NCI-H128 (cell line): Measurements from ENCODE around the gene CYLC1.

Experiments
- DNase-seq: peaks from one replicate; lab custom pipeline; 2025; ENCODE audit not compliant: unreplicated experiment; lab: John Stamatoyannopoulos, UW

CYLC1 gene, protein sequence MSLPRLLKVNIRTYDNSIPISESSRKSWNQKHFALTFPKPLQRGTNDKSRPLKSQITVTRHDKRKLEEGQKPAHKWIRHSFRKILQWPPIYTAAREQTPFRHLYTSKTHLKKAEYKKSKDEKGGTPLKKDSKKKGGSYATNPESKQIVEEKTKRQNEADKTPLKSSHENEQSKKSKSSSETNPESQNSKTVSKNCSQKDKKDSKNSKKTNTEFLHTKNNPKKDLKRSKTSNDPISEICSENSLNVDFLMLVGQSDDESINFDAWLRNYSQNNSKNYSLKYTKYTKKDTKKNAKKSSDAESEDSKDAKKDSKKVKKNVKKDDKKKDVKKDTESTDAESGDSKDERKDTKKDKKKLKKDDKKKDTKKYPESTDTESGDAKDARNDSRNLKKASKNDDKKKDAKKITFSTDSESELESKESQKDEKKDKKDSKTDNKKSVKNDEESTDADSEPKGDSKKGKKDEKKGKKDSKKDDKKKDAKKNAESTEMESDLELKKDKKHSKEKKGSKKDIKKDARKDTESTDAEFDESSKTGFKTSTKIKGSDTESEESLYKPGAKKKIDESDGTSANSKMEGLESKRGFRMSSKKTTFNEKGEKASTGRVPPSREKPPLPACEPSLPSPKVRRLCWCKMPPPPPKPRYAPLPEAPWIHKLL

GRCh38 chrX:83860846-83861245 is at the start of gene CYLC1:
Gene CYLC1 (plus strand): TSS chrX:83861146. CDS start chrX:83861183, 37 bp downstream.
- no peak for DNase-seq

DNA sequence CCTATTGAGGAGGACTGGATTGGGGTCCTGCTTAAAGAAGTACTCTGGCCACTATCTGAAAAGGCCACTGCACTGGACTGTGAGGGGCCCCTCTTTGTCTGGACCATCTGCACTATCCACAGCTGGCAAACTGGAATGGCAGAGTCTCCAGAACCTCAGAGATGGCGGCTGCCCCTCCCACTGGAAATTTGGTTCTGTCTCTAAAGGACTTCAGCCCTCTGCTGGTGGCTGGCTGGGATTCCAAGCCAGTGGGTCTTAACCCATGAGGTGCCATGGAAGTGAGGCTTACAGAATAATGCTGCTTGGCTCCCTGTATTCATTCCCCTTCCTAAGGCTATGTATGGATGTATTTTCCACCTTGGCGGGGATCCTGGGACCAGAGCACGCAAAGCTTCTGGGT is 41.6 kb upstream of the CYLC1 start:
- DNase-seq: no peak

GRCh38 chrX:83829874-83830273 is 31.1 kb upstream of the CYLC1 start:
- DNase-seq: no peak

DNA sequence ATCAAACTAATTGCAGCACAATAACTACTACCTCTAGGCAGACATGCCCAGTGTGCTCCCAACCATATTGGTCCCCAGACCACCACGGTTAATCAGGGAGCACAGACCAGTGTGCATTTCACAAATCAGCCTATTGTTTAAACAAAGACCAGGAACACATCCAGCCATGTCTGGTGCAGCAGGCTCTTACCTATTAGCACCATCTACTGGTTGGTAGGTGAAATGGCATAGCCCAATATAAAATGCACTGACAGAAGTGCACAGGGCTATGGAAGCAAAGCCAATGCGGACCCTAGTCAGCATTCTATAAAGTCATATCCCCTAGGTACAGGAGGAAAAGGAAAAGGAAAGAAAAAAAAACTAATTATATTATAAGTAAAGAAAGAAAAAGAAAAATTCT is 15.5 kb upstream of the CYLC1 start:
- peak; percentile 0 for DNase-seq

GRCh38 chrX:83847339-83847738 is 13.6 kb upstream of the CYLC1 start:
- no peak for DNase-seq

DNA sequence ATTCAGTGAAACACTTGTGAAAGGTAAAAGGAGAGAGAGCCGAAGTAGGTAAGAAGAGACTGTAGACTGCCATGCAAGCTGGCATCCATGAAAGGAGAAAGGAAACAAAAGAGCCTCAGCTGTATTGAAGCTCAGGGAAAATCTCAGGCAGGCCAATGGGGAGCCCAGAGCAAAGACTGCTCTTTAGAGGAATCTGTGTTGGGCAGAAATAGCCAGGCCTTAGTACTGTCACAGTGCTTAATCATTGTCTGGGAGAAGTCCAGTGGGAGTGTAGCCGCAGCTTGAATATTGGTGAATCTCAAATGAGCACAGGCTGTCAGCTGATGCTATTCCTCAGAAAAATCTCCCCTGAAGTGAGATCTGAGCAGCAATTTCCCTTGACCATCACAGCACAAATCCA is 27.6 kb downstream of the CYLC1 start:
- DNase-seq: no peak

GRCh38 chrX:83892433-83892832 is 31.5 kb downstream of the CYLC1 start:
- DNase-seq: no peak

DNA sequence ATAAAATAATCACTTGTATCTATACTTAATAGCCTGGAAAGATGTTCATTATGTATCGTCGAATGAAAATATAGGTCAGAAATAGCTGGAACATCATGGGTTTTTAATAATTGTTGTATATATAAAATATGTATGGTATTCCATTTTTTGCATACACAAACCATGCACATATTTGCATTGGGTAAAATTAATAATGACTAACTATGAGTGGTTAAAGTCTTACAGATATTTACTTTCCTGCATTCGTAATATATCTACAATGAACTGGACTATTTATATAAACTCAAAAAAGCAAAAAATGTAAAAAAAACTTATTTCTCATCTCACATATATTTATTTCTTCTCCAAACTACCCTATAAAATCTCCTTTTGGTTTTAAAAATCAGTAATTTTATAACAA is 46.0 kb downstream of the CYLC1 start:
- no peak for DNase-seq

- DNase-seq: no peak
Measured at GRCh38 chrX:83916525-83916924, 55.6 kb downstream of the CYLC1 start.

DNA sequence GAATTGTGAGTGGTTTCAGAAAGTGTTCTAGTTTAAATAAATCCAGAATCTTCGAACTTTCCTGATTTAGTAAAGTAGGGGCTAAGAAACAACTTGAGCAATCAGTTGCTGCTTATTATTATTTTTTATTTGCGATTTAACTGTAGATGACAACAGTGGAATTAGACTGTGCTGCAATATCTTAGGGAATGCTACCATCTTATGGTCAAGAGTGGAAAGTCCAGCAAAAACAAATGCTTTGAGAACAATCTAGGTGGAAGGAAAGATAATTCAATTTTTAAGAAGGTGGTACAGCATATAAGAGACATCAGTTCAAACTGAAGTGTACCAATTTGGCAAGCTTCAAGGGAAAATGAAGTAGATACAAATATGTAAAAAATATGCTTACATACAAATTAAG is 73.3 kb downstream of the CYLC1 start:
- no peak for DNase-seq
